ENCODE measurements around the gene SUN5.

The SUN5 gene

DNA sequence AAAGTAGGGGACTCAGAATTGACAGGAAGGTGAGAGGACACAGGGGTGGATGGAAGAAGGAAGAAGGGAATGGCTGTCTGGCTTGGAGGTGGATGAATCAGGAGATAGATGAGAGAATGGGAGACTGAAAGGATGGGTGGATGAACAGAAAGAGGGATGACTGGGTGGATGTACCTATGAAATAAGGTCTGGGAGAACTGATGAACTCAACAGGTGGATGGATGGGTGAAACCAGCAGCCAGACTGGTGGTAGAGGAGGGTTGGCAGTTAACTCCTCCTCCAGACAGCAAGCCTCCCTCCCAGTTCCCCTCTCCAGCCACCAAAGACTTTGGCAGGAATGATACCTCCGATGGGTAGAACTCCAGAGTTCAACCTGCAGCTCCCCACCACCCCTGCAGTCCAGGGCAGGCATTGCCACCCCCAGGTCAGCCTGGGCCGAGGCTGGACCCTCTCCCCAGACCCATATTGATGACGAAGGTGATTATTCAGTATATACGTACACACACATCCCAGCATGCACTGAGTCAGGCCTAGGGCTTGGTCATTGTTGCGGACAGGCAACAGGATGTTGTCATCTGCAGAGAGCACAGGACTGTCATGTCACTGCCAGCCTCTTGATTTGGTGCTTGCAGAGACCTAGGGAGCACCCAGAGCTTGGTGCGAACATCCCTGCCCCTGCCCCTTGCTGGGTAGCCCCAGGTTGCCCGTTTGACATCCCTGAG lies 2.0 kb downstream of the SUN5 start:
- Histone ChIP-seq H3K9me3 (ENCODE audit: control insufficient read depth, low read length) (no peaks in the 10 kb centered on the region), H3K36me3 (ENCODE audit: control insufficient read depth, insufficient read depth, low read length) (no peaks in the 10 kb centered on the region), H3K4me3 (ENCODE audit: extremely low read depth, insufficient read depth, low read length, poor library complexity, severe bottlenecking) (no peak overlapping the region), H3K27ac (ENCODE audit: low read depth, low read length, severe bottlenecking) (no peak overlapping the region), H3K4me1 (ENCODE audit: control insufficient read depth, insufficient read depth, low read length, poor library complexity, severe bottlenecking) (no peaks in the 10 kb centered on the region)
- WGBS, 2 experiments (ENCODE audit: insufficient coverage in 2 of 2) = 91 to 92% methylated on average over 4 to 7 of the region's 7 CpGs

GRCh38 chr20:33000802-33001466 lies 3.3 kb downstream of the SUN5 start:
- Histone ChIP-seq H3K27ac (ENCODE audit: low read depth, low read length, severe bottlenecking) (no peak overlapping the region), H3K36me3 (ENCODE audit: control insufficient read depth, insufficient read depth, low read length) (no peaks in the 10 kb centered on the region), H3K4me3 (ENCODE audit: extremely low read depth, insufficient read depth, low read length, poor library complexity, severe bottlenecking) (no peak overlapping the region), H3K9me3 (ENCODE audit: control insufficient read depth, low read length) (no peaks in the 10 kb centered on the region), H3K4me1 (ENCODE audit: control insufficient read depth, insufficient read depth, low read length, poor library complexity, severe bottlenecking) (no peaks in the 10 kb centered on the region)
- WGBS, 2 experiments (ENCODE audit: insufficient coverage in 2 of 2) = 75 to 76% methylated on average over 6 to 7 of the region's 9 CpGs

- 89 to 93% methylated on average over 4 to 6 of the region's 9 CpGs for WGBS, 2 experiments (ENCODE audit: insufficient coverage in 2 of 2)
- Histone ChIP-seq H3K4me1 (ENCODE audit: control insufficient read depth, insufficient read depth, low read length, poor library complexity, severe bottlenecking) (no peaks in the 10 kb centered on the region), H3K4me3 (ENCODE audit: extremely low read depth, insufficient read depth, low read length, poor library complexity, severe bottlenecking) (no peak overlapping the region), H3K36me3 (ENCODE audit: control insufficient read depth, insufficient read depth, low read length) (no peaks in the 10 kb centered on the region), H3K9me3 (ENCODE audit: control insufficient read depth, low read length) (no peaks in the 10 kb centered on the region), H3K27ac (ENCODE audit: low read depth, low read length, severe bottlenecking) (no peak overlapping the region)
These were observed 4.5 kb downstream of the SUN5 start for GRCh38 chr20:32999603-33000250.

DNA sequence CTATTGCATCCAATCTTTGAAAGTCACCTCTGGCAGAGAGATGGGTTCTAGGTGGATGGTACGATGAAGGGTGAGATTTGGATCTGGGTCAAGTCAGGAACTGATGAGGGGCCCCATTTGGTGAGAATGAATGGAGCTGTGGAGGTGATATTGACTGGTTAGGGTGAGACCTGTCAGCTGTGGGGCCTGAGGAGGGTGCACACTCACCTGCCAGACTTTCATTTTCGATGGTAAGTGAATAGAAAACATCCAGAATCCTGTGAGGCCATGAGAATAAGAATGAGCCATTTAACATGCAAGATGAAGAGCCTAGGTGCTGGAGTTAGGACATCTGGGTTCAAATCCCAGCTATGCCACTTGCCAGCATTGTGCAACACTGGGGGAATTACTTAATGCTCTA lies 6.8 kb downstream of the SUN5 start:
- WGBS, 2 experiments (ENCODE audit: insufficient coverage in 2 of 2) = 92 to 100% methylated on average over 1 to 2 of the region's 2 CpGs
- Histone ChIP-seq H3K4me1 (ENCODE audit: control insufficient read depth, insufficient read depth, low read length, poor library complexity, severe bottlenecking) (no peaks in the 10 kb centered on the region), H3K4me3 (ENCODE audit: extremely low read depth, insufficient read depth, low read length, poor library complexity, severe bottlenecking) (no peak overlapping the region), H3K27ac (ENCODE audit: low read depth, low read length, severe bottlenecking) (no peak overlapping the region), H3K36me3 (ENCODE audit: control insufficient read depth, insufficient read depth, low read length) (no peaks in the 10 kb centered on the region), H3K9me3 (ENCODE audit: control insufficient read depth, low read length) (no peaks in the 10 kb centered on the region)

DNA sequence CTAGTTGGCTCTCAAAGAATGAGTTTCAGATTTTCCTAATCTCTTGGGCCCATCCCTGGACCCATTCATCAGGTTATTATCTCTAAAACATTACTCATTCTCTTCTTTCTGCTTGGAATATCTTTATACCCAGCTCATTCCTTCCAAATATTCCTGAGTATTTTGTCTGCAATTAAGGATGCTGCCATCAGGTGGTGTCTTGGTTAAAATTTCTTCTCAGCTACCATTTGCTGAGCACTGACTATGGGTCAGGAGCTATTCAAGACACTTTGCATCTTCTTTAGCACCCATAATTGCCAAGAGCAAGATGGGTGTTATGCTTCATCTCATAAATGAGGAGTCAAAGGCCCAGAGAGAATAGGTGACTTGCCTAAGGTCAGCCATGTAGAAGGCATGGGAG lies 8.4 kb downstream of the SUN5 start:
- H3K36me3 ChIP-seq (ENCODE audit: control insufficient read depth, insufficient read depth, low read length) = no peaks in the 10 kb centered on the region

GRCh38 chr20:32993496-32994050 lies 10.7 kb downstream of the SUN5 start:
- Histone ChIP-seq H3K27ac (ENCODE audit: low read depth, low read length, severe bottlenecking) (no peak overlapping the region), H3K4me3 (ENCODE audit: extremely low read depth, insufficient read depth, low read length, poor library complexity, severe bottlenecking) (no peak overlapping the region), H3K4me1 (ENCODE audit: control insufficient read depth, insufficient read depth, low read length, poor library complexity, severe bottlenecking) (no peaks in the 10 kb centered on the region), H3K36me3 (ENCODE audit: control insufficient read depth, insufficient read depth, low read length) (no peaks in the 10 kb centered on the region), H3K9me3 (ENCODE audit: control insufficient read depth, low read length) (no peaks in the 10 kb centered on the region)
- 86 to 90% methylated on average over 8 of the region's 8 CpGs for WGBS, 2 experiments (ENCODE audit: insufficient coverage in 2 of 2)

More for the DNA sequence above, 8.4 kb downstream of the SUN5 start:
- Histone ChIP-seq H3K4me1 (ENCODE audit: control insufficient read depth, insufficient read depth, low read length, poor library complexity, severe bottlenecking) (no peaks in the 10 kb centered on the region), H3K4me3 (ENCODE audit: extremely low read depth, insufficient read depth, low read length, poor library complexity, severe bottlenecking) (no peak overlapping the region), H3K9me3 (ENCODE audit: control insufficient read depth, low read length) (no peaks in the 10 kb centered on the region), H3K27ac (ENCODE audit: low read depth, low read length, severe bottlenecking) (no peak overlapping the region)

DNA sequence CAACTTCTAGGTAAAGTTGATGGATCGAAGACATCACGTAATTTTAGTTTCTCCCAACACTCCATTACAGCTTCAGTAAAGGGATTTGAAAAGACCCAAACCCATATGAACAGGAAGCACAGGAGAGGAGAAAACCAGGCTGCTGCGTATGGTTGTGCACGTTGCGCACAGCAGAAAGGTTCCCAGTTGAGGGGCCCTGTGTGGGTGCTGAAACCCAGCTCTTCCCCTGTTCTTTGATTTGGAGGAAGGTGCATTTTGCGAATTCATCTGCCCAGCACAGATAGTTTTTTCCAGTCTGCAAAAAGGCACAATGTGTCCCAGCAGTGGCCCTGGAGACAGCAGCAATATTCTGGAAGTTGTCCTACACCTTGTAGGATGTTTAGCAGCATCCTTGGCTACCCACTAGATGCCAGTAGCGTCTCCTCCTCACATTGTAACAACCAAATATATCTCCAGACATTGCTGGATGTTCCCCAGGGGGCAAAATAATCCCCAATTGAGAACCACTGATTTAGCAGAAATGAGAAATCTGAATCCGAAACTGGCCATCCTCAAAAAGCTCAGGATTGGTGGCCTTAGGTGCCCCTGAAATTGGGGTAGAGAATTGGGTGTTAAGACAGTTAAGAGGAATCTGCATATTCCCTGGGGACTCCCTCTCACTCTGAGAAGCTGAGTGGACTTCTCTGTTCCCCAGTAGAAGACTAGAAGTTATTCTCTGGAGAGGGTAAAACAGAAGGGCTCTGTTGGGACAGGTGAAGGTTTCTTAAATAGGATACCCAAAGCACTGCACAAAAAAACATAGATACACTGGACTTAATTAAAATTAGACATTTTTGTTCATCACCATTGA lies 12.2 kb downstream of the SUN5 start:
- H3K36me3 ChIP-seq (ENCODE audit: control insufficient read depth, insufficient read depth, low read length) = no peaks in the 10 kb centered on the region
- peaks cover 4% of the 10 kb centered on the region for H3K4me1 ChIP-seq (ENCODE audit: control insufficient read depth, insufficient read depth, low read length, poor library complexity, severe bottlenecking)
- H3K9me3 ChIP-seq (ENCODE audit: control insufficient read depth, low read length) = no peaks in the 10 kb centered on the region
- WGBS, 2 experiments (ENCODE audit: insufficient coverage in 2 of 2) = 77 to 82% methylated on average over 5 of the region's 8 CpGs
- no peak overlapping the region for H3K4me3 ChIP-seq (ENCODE audit: extremely low read depth, insufficient read depth, low read length, poor library complexity, severe bottlenecking)
- no peak overlapping the region for H3K27ac ChIP-seq (ENCODE audit: low read depth, low read length, severe bottlenecking)

DNA sequence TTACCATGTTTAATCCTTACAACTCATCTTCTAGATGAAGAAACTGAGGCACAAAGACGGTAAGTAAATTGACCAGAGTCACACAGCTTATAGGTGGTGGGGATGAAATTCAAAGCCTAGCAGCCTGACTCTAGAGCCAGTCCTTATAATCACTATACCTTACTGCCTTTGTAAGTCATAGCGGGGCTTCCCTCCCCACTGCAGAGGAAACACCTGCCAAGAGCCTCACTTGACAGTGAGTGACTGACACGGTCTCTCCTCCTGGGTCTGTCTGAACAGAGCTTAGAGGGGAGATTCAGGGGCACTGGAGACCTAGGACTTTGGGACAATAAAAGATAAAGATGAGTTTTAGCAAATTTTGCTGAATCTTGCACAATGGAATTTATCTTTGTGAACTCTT lies 12.8 kb downstream of the SUN5 start:
- H3K4me3 ChIP-seq (ENCODE audit: extremely low read depth, insufficient read depth, low read length, poor library complexity, severe bottlenecking) = no peak overlapping the region
- no peaks in the 10 kb centered on the region for H3K36me3 ChIP-seq (ENCODE audit: control insufficient read depth, insufficient read depth, low read length)
- no peak overlapping the region for H3K27ac ChIP-seq (ENCODE audit: low read depth, low read length, severe bottlenecking)
- 67 to 100% methylated on average over 1 of the region's 3 CpGs for WGBS, 2 experiments (ENCODE audit: insufficient coverage in 2 of 2)
- peaks cover 4% of the 10 kb centered on the region for H3K4me1 ChIP-seq (ENCODE audit: control insufficient read depth, insufficient read depth, low read length, poor library complexity, severe bottlenecking)
- no peaks in the 10 kb centered on the region for H3K9me3 ChIP-seq (ENCODE audit: control insufficient read depth, low read length)

DNA sequence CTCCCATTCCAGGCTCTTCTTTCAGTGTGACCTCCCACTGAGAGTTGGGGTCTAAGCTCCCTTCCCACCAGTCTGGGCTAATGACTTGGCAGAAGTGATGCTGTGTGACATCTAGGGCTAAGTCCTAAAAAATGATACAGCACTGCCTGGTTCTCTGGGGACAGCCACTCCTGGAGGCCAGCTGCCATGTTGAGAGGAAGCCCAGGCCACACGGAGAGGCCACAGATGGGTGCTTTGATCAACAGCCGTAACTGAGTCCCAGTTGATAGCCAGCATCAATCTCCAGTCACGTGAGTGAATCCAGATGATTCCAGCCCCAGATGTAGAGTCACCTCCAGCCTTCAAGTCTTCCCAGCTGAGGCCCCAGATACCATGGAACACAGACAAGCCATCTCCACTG lies 13.8 kb downstream of the SUN5 start:
- 84 to 97% methylated on average over 2 to 3 of the region's 3 CpGs for WGBS, 2 experiments (ENCODE audit: insufficient coverage in 2 of 2)
- Histone ChIP-seq H3K4me1 (ENCODE audit: control insufficient read depth, insufficient read depth, low read length, poor library complexity, severe bottlenecking) (peaks cover 4% of the 10 kb centered on the region), H3K36me3 (ENCODE audit: control insufficient read depth, insufficient read depth, low read length) (no peaks in the 10 kb centered on the region), H3K9me3 (ENCODE audit: control insufficient read depth, low read length) (no peaks in the 10 kb centered on the region), H3K27ac (ENCODE audit: low read depth, low read length, severe bottlenecking) (no peak overlapping the region), H3K4me3 (ENCODE audit: extremely low read depth, insufficient read depth, low read length, poor library complexity, severe bottlenecking) (no peak overlapping the region)

DNA sequence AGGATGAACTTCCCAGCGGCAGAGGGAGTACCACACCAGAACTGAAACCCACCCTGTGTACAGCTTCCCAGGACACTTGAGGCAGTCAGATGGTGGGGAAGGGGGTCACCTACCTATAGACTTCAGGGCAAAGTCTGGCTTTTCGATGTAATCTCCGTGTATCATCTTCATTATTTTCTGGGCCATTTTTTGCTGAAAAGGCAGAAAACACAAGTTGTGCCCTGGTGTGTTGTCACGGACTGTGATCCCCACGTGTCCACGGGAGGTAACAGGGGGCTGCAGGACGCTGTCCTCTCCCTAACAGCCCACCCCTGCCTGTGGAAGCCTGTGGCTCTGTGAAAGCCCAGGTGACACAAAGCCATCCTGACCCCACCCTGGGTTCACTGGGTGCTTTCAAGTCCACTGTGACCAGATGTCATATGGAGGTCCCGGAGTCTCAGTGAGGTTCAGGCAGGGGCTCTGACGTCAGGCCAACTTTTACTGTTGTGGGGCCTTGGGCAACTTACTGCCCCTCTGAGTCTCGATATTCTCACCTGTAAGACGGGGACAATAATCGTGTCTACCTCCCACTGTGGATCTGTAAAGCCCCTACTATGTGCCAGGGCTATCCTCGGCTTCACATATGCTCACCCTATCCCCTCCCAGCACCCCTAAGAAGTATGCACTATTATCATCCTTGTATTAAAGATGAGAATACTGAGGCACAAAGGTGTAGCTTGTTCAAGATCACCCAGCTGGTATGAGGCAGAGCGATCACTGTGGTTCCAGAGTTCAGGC lies 14.5 kb downstream of the SUN5 start:
- no peaks in the 10 kb centered on the region for H3K9me3 ChIP-seq (ENCODE audit: control insufficient read depth, low read length)
- H3K36me3 ChIP-seq (ENCODE audit: control insufficient read depth, insufficient read depth, low read length) = no peaks in the 10 kb centered on the region
- 89 to 90% methylated on average over 13 to 14 of the region's 14 CpGs for WGBS, 2 experiments (ENCODE audit: insufficient coverage in 2 of 2)
- H3K4me1 ChIP-seq (ENCODE audit: control insufficient read depth, insufficient read depth, low read length, poor library complexity, severe bottlenecking) = peaks cover 4% of the 10 kb centered on the region
- H3K27ac ChIP-seq (ENCODE audit: low read depth, low read length, severe bottlenecking) = no peak overlapping the region
- no peak overlapping the region for H3K4me3 ChIP-seq (ENCODE audit: extremely low read depth, insufficient read depth, low read length, poor library complexity, severe bottlenecking)

All from mesodermal cell (in vitro differentiated cells).